ENCODE measurements around the gene PRRX1.

PRRX1 gene

GRCh38 chr1:170664828-170665612, 1.1 kb downstream of the PRRX1 start:
- no peak for DNase-seq

DNA sequence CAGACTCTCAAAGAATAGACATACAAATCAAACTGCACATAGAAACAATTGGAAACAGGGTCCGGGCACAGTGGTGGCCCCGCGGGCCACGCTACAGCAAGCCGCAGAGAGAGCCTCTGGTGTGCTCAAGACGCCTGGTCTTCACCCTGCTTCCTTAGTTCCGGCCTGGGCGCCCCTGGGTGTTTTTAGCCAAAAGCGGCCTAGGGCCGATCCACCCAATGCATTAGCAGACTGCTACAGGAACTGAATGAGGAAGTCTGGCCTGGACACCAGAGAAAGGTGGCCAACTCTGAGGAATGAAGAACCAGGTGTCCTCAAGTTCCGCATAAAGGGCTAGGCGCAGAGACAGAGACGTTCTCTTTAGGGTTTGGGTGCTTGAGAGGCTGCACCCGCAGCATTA, 1.7 kb downstream of the PRRX1 start:
- DNase-seq: no peak

GRCh38 chr1:170666541-170667254, 2.8 kb downstream of the PRRX1 start:
- DNase-seq: no peak

DNA sequence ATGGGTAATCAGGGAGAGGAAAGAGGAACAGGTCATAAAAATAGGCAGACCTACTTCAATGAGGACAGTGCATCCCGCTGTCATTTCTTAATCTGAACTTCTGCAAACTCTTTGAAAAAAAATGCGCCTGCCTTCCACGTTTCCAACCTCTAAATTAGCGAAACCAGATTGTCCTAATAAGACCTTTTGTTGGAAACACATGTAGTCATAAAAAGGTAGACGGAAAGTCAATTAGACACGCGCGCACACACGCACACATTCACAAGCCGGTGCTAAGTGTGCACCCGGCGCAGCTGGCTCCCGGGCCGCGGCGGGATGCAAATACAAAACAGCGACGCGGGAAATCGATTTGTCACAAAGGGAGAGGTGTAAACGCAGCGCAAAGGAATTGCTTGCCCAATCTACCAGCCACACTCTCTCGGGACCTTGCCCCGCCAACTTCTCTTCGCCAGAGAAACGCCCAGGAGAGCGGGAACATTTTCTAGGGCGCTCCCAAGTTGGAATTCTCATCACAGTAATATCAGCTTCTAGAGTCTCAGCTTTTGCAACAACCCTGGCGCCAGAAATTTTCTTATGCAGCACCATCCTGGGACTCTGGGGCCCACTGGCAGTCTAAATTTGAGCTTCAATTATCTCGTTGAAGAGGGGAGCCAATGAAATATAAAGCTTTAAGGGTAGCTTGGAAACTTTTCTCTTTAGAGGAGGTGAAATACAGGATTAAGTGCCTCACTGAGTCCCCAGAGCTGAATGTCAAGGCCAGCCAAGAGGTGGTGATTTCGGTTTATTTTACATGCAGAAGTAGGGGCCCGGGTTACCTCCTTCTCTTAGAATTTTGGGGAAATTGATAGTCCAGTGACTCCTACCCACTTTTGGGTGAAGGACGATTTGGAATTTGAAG, 4.5 kb downstream of the PRRX1 start:
- DNase-seq: no peak

DNA sequence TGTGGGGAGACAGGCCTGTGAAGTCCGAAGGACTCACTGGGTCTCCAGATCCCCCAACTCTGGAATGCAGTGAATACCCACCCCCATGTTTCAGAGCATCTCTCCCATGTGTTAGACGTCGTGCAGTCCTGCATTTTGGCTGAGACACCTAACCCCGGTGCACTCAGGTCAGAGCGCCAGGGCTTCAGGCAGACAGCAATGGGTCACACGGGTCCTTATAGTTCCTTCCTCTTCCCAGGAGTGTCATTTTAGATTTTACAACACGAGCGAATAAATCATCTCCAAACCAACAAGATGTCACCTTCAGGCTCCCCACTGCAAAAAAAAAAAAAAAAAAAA, 5.1 kb downstream of the PRRX1 start:
- DNase-seq: no peak

- DNase-seq: no peak
Observed at GRCh38 chr1:170669586-170670530, 5.9 kb downstream of the PRRX1 start.

DNA sequence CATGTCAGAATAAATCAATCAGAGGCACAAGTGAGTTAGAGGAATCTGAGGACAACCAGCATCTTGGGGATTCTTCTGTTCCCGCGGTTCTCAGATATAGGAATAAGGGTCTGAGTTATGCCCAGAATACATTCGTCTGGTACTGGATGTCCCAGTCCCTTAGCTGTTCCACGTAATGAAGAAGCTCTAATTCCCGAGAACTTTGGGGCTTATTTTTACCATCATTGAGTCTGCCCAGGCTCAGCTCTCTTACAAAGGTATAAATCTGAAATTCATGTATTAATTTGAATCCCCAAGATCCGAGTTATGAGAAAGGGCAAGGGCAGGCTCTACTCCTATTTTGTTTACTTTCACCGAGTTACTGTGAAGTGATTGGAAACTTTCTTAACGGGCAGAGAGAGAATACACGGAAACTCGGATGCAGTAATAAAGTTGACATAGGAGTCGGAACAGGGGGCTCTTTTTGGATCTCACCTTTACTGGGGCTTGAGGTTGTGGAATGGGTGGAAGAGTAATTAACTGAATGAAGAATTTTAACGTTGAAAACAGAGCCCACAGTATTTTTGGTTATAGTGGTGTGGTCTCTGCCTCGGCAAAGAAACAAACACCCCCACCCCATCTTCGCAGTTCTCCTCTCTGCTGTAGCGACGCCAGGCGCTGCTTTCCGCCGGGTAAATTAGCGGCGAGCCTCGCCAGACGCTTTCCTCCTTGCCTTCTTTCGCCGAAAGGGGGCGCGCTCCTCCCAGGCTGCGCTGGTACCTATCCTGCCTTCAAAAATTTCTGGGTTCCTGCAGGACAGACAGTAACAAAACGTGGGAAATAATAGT, 7.1 kb downstream of the PRRX1 start:
- DNase-seq: no peak

- DNase-seq: no peak
Observed at GRCh38 chr1:170671629-170671963, 7.7 kb downstream of the PRRX1 start.

DNA sequence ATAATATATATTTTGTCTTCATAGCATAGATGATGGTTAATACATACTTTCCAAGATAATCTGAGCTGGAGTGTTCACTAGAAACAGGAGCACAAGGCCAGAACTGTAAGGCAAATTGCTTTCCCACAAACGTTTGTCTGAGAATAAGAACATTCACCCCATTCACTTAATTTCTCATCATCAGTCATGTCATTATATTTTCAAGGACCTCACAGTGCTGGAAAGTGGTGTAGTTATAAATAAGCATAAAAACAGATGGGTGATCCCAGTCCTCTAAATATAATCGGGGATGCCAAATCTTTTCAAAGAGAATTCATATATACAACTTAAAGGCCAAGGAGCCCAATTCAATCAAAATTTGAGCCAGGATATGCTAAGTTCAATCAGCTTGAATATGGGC, 8.4 kb downstream of the PRRX1 start:
- no peak for DNase-seq

DNA sequence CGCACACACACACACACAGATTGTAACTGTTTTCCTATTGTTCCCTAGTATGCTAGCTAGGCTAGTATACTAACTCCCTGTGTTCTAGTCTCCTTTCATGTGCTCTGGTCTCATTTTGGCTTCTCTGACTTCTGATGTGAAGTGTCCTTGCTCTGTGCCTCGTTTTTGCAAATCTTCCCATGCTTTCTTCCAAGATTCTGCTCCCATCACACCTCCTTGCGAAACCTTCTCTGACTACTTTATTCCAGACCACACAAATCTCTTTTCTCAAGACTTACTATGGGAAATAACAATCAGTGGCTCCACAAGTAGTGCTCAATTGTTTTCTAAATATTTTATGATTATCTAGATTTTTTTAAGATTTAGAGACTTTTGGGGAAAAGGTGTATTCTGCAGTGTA, 10.3 kb downstream of the PRRX1 start:
- DNase-seq: no peak

GRCh38 chr1:170674986-170675385, 11.1 kb downstream of the PRRX1 start:
- DNase-seq: no peak

GRCh38 chr1:170675865-170676264, 11.9 kb downstream of the PRRX1 start:
- no peak for DNase-seq

GRCh38 chr1:170676628-170677027, 12.7 kb downstream of the PRRX1 start:
- DNase-seq: no peak

DNA sequence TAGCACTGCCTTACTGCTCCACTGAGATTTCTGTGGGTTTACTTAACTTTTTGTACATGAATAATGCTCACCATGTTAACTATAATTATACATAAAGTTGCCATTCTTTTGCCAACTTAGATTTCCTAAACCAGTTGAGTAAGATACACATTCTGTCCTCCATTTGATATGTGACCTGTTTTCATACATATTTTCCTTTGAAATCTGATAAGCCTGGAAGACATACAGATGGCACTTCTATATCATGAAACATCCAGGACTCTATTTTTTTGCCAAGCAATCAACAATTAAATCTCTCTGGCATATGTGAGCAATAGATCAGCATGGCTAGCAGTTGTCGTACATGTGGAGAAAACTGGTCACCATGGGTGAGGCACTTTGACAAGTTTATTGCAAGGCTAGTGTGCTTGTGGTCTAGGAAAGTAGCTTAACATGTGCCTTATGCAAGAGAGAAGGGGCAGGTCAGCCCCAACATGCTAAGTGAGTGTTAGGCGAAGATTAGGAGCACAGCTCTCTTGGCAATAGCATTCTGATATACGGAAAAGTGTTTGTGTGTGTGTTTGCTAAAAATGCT, 14.2 kb downstream of the PRRX1 start:
- DNase-seq: no peak

DNA sequence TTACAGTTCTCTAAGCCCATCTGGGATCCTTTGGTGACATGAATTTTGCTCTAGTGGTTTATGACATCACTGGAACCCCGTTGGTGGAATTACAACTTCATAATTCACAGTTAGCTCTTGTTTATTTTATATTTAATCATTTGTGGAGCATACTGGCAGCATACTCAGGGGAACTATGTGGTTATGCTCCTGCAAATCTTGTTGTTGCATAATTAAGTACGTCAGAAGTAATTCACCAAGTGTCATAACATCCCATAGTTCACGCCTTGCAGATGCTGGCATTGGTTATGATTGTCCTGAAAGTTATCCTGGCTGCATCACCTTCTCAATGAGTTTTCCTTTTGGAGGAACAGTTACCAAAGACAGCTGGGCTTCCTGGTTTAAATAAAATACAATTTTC, 16.5 kb downstream of the PRRX1 start:
- no peak for DNase-seq

DNA sequence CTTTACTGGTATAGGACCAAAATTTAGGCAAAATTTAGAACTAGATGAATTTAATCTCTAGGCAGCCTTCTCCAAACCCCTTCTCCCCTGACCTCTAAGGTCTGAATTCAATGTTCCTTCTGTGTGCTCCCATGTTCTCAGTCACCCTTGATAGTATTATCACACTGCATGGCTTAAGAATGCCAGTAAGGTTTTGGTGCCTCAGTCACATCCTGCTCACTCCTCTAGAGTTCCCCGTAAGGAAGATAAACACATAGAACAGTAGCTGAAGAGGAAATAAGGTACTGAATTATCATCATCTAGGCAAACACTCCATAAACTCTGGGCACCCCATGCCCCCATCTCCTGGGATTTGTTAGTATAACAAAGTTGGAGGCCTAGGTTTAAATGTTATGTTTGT, 18.2 kb downstream of the PRRX1 start:
- DNase-seq: no peak

- no peak for DNase-seq
Observed at GRCh38 chr1:170682809-170683208, 18.9 kb downstream of the PRRX1 start.

GRCh38 chr1:170685166-170685565, 21.2 kb downstream of the PRRX1 start:
- no peak for DNase-seq

- DNase-seq: no peak
Observed at GRCh38 chr1:170686291-170686690, 22.4 kb downstream of the PRRX1 start.

DNA sequence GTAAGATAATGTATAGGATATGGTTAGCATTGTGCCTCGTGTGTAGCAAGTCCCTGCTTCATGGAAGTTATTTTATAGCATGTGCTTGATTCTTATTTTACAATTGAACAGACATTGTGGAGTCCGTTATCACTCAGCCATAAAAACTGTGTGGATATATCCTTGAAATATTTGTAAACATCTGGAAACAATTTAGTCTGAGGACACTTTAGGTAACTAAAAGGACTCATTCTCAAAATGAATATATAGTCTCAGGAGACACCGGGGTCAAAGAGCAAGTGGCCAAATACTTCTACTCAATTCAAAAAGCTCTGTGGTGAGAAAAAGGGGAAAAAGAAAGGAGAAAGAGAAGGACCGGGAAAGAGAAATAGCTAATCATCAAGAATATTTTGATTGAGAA, 23.7 kb downstream of the PRRX1 start:
- no peak for DNase-seq

- no peak for DNase-seq
Observed at GRCh38 chr1:170691258-170691657, 27.3 kb downstream of the PRRX1 start.
